Limb (tissue), 2 donors: Measurements from ENCODE around the gene CCDC126.
"Not testable (repeated sequence)": the region's sequence is repeated elsewhere in the genome, so short reads cannot be mapped to it uniquely, and the experiment has no call there.

Experiments
- DNase-seq, 2 donors: peaks; one replicate each; pipeline ENCODE4 v3.0.0-alpha.2; 2016; ENCODE audit errors: extremely low spot score in 2 of 2

Gene CCDC126

DNA sequence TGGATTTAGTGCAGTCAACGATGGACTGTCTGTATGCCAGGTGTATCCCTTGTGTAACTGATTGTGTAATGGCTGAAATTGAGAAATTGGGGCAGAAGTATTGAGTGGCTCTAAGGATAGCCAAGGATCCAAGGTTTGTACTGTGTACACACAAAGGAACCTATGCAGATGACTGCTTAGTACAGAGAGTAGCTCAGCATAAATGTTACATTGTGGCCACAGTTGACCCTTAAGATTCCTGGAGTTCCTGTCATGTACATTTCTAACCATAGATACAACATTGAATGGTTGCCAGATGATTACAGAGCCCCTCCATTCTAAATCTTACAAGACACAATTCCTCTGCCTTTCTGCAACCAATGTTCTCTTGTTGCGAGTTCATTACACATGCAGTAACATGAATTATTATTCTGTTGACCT is 25.3 kb downstream of the CCDC126 start:
- DNase-seq = no peak

DNA sequence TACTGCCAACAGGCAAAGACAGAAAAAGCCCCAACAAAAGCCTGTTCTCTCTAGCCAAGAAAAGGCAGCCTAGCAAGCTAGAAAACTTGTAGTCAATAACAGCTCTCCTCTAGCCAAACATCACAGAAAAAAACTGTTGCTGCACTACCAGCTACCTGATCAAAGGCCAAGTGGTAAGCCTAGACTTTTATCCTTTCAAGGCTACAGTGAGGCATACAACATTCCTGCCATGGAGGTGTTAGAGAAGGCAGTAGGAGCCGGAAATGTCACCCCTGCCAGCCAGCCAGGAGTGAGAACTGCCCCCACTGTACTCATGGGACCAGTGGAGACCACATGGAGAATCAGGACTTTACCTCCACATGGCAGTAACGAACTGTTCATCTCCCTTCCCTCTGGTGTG is 31.2 kb downstream of the CCDC126 start:
- no peak for DNase-seq

DNA sequence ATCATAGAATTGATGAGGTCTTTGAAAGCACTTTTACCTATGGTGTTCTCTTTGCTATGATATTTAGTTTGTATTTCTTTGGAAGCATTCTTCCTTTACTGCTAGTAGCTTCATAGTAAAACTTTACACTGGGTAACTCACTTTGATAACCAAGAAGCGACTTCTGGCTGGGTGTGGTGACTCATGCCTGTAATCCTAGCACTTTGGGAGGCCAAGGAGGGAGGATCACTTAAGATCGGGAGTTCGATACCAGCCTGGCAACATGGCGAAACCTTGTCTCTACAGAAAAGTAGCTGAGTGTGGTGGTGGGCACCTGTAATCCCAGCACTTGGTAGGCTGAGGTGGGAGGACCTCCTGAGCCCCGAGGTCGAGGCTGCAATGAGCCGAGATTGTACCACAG is 36.2 kb downstream of the CCDC126 start:
- DNase-seq = no peak

DNA sequence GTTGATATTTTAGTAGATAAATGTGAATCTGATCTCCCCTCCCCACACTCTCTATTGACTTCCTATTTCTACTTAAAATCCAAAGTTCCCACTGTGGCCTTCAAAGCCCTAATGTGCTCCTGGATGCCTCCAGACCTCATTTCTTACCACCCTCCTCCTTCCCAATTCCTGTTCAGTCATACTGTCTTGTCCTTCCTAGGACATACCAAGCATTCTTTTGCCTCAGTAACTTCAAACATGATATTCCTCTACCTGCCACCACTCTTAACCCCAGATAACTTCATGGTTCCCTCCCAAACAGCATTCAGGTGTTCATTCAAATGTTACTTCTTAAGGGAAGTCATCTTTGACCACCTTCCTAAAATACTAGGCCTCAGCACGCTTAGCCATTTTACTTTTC is 48.6 kb downstream of the CCDC126 start:
- no peak for DNase-seq

DNA sequence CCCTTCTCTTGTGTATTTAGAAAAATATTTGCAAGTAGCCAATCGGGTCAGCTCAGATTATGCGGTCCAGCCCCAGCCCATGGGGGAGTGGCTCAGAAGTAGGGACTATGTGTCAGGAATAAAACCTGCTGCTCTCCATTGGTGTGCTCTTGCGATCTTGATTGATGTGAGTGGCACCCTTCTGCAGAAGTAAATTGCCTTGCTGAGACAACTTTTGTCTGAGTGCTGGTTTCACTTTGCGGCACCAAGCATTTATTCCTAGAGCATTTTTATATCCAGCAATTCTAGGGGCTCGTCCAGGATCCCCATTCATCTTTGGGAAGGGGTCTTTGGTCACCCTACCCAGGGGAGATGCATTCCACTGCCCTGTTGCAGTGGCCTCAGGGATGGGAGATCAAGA is 56.8 kb downstream of the CCDC126 start:
- DNase-seq = no peak

DNA sequence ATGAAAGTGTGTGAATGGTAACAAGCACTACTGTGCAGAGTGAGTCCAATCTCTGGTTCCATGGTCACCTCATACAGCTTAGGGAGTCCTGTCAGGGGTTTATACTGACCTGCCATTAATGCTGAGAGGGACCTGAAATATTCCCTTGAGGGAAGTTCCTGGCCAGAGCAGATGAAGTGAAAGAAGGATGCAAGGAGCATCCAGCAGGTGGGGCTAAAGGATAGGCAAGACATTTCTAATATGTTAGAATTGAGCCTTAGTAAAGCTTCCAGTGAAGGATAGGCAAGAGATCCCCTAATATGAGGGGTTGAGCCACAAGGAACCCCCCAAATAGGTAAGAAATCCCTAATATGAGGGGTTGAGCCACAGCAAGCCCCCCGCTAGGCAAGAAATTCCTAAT is 57.3 kb downstream of the CCDC126 start:
- no peak for DNase-seq

DNA sequence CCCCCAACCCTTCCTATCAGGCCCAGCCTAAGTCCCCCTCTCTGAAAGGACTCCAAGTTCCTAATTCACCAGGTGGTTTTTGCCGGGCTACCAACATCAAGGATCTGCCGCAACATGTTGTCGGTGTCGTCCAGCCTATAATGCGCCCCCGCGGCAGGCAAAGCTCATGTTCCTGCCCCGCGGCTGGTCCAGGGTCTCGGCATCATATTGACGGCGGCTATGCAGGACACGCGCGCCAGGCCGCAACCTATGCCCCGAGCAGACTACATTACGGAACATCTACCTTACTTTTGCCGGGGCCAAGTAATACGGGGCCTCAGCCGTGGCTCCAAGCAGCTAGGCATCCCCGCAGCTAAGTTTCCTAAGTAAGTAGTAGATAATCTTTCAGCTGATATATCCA is 58.3 kb downstream of the CCDC126 start:
- no peak for DNase-seq

DNA sequence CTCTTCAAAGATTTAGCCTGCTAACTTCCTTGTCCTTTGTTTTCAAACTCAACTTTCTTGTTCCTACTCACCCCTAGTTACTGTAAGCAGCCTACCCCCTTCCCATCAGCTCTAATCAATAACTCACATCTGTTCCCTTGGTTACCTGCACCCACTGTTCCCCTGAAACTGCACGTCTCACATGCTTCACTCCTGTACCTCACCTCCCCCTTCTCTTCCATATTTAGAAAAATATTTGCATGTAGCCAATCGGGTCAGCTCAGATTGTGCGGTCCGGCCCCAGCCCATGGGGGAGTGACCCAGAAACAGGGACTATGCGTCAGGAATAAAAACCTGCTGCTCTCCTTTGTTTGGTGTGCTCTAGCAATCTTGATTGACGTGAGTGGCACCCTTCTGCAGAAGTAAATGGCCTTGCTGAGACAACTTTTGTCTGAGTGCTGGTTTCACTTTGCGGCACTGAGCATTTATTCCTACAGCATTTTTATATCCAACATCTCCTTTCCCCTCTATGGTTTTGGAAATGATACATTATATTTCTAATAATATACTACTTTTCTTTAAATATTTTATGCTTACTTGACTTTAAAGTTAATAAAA is 61.7 kb downstream of the CCDC126 start:
- DNase-seq = no peak

DNA sequence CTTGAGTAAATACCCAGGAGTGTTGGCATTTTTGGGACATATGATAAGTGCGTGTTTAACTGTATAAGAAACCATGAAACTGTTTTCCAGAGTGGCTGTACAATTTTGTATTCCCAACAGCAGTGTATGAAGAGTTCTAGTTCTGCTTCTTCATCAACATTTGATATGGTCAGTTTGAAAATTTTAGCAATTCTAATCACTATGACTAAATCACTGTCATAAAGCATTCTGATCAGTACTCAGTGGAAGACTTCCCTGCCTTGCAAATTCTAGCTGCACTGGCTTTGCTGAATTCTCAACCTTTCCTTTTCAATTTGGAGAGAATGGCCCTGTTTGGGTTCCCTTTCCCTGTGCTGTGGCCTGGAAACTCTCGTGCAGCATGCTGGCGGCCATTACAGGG is 64.2 kb downstream of the CCDC126 start:
- no peak for DNase-seq

DNA sequence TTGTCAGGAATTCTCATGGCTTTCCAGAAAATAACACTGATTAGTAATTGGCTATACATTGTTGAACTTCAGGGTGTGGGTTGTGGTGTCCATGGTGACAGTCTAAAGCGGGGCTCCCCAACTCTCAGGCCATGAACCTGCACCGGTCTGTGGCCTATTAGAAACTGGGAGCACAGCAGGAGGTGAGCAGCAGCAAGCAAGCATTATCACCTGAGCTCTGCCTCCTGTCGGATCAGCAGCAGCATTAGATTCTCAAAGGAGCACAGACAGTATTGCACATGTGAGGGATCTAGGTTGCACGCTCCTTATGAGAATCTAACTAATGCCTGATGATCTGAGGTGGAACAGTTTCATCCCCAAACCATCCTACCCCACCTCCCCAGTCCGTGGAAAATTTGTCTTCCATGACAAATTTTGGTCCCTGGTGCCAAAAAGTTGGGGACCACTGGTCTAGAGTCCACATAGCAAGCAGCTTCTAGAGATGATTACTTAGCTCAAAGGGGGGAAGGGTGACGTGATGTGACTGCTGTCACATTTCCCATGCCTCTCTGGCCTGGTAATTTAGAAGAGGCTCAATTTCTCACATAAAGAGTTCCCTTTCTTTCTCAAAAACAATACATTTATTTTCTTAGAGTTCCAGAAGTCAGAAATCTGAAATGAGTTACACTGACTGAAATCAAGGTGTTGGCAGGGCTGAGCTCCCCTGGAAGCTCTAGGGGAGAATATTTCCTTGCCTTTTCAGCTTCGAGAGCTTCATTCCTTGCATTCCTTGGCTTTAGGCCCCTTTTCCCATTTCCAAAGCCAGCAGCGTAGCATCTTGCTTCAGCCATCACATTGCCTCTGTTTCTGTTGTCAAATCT is 65.2 kb downstream of the CCDC126 start:
- DNase-seq = peak in 1 of 2 donors; percentile 12

DNA sequence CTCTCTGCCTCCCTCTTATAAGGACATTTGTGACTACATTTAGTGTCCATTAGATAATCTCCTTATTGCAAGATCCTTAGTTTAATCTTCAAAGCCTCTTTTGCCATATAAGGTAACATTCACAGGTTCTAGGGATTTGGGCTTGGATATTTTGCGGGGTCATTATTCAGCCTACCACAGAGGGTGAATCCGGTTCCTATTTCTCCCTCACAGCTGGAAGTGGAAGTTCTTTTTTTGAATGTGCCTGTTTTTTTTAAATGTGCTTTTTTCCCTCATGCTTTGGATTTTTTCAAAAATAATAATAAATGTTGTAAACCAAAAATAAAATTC is 65.8 kb downstream of the CCDC126 start:
- DNase-seq = no peak

DNA sequence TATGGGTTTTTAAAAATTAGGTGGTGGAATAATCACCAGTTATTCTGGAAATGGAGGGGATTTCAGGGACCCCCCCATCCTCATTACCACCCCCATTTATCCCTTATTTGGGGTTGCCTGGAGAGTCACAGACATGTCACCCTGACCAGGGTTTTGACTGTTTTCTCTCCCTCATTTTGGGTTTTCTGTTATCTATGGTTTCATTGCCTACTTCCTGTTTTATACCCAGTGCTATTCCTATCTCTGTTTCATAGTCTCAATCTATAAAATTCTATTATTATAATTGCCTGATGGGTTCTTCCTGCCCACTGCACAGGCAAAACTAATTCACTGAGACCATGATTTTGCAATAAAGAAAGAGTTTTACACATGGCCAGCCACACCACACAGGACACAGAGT is 66.9 kb downstream of the CCDC126 start:
- no peak for DNase-seq

DNA sequence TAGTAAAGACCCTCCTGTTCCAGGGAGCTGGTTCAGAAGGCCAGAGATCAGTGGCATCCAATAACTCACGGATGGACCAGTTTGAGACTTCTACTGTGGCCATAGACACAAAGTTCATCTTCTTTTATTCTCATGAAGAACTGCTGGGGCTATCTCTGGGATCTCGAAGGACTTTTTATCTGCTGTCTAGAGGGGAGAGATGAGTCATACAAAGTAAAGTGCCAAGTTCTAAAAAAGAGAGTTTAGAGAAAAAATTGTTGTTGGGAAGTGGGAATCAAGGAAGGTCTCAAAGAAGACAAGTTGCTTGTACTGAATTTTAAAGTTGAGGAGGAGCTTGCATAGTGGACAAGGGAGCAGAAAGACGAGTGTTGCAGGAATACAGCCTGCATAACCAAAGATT is 74.9 kb downstream of the CCDC126 start:
- no peak for DNase-seq

DNA sequence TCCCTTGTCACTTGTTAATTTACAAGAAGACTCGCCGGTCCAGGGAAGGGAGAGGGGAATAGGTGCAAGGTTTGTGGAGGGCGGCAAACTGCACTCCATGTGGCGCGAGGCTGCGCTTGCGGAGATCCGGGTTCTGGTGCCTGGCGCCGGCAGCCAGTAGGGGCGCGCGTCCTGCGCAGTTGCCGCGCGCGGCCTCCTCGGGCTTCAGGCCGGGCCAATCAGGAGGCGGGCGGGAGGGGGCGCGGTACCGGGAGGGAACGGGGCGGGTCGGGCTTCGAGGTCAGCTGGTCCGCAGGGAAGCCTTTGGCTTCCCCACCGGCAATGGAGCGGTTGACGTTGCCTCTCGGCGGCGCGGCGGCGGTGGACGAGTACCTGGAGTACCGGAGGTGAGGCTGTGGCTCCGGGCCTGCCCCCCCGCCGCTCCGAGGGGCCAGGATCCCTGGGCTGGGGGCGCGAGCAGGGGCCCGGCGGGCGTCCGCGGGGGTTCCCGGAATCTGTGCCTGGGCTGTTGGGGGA is 82.8 kb downstream of the CCDC126 start, which contains the start of gene FAM221A:
TSS of gene FAM221A (plus strand) at position 302 of the 516 bp plus-strand sequence. CDS start at position 322, 20 bp downstream.
- DNase-seq = peak; percentile 85 to 92

DNA sequence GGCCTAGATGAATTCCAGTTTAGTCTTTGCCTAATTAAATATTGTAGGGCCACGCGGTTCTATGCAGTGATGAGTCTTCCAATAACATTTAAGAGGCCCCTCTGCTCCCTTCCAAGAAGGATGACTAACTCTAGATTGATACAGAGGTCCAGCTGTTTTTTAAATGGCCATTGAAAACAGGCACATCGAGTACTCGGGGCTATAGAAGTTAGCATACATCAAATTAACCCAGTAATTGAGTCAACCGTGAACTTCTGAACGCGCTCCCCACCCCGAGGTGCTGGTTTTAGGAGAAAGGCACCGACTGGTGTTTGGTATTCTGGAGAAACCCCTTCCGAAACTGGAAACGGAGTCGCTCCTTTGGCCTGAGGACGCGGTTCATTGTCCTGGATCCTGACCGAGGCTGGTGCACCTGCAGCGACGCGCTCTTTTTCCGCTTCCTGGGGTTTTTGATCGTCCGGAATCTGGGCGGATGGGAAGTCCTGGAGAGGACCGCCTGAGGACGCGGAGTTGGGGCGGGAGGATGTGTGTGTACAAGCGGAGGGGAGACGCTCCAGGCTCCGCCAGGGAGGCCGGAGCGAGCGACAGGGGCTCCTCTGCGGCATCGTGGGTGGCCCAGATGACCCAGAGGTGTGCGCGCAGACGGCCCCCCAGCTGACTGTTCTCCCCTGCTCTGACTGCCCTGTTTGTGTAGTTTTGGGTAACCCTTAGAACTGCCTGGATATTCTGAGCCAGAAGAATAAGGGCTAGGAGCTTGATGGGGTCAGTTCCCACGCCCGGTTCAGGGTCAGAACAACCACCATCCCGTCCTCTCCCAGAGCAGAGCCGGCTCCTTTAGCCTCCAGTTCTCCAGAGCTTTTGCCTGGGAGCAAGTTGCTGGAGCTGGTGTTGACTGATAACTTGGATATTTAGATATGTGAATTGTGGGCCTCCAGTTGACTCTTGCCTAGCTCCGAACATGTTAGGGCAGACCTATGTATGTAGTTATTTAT is 83.5 kb downstream of the CCDC126 start:
- DNase-seq = peak; percentile 49 to 73

DNA sequence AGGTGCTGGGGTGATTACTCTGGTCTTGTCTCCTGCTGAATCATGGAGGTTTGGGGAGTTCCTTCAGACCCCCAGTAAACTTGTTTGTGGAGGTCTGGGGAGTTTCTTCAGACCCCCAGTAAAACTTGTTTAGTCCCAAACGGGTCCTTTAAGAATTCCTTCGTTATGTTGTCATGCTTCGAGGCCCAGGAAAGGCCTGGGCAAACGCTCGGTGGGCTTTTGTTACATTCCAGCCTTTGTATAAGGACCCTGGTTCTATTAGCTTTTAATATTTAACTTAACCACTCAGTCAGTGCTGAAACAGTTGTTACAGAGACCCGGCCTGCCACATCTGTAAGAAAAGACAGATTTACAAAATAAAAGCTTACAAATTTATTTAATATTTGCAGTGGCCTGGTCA is 86.9 kb downstream of the CCDC126 start:
- DNase-seq = not testable (repeated sequence)

DNA sequence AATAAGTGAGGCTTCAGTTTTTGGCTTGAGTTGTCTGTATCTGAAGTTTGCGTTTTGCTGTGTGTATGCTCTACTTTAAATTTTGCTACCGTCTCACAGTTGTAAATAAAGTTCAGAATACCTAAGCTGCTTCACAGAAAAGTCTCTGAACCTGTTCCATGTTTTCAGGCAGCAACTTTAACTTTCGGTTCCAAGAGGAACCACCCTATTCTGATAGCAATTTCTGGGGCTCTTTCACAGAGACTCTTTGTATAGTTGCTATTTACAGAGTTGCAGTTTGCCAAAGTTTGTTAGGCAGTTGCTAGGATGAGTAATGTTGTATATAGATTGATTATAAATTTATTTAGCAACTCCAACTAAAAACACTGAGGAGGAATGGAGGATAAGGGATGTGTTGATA is 88.5 kb downstream of the CCDC126 start:
- no peak for DNase-seq

DNA sequence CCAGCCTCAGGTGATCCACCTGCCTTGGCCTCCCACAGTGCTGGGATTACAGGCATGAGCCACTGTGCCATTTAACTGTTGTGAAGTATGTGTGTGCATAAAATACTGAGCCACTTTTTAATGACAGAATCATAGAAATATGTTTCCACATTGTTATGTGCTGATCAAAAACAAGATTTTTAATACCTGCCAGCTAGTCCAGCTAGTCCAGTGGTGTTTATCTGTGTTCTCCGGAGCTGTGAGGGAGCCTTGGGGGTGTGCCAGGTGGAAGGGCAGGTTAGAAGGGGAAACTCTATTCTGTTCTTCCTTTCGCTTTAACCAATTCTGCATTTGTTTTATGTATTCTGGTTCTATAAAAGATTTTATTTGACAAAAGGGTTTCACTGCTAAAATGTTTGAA is 89.8 kb downstream of the CCDC126 start:
- no peak for DNase-seq

DNA sequence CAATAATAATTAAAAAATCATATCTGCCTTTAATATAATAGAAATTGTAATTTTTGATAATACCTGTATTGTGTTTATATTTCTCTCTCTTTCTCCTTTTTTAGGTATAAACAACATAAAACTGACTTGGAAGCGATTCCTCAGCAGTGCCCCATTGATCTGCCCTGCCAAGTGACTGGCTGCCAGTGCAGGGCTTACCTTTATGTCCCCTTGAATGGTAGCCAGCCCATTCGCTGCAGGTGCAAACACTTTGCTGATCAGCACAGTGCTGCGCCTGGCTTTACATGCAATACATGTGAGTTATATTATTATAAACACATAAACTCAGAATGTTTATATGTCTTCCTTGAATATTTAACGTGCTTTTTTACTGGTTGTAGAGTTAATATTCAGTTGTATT is 92.0 kb downstream of the CCDC126 start:
- no peak for DNase-seq

DNA sequence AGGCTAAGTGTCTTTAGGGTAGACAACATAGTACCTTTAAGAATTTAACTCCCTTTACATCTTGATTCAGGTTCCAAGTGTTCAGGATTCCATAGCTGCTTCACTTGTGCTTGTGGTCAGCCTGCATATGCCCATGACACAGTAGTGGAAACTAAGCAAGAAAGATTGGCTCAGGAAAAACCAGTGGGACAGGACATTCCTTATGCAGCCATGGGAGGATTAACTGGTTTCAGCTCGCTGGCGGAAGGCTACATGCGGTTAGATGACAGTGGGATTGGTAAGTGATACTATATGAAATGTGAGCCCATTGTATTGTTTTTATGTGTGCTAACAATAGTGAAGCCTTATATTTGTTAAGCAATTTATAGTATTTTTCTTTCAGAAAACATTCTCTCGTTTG is 94.1 kb downstream of the CCDC126 start:
- DNase-seq = no peak

DNA sequence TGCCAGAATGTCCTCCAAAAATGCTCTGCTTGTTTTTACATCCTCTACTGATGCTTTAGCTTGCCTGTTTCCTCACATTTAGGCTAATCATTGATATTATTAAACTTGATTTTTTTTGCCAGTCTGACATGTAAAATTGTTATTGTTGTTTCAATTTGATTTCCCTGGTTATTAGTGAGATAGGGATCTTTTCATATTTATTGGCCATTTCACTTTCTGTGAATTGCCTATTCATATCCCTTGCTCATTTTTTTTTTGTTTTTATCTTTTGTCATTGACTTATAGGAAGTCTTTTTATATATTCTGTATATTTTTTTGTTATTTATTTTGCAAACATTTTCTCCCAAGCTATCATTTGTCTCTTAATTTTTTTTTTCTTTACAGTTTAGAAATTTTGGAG is 96.0 kb downstream of the CCDC126 start:
- DNase-seq = no peak
